ENCODE data around the gene PTPRK.

Gene PTPRK

DNA sequence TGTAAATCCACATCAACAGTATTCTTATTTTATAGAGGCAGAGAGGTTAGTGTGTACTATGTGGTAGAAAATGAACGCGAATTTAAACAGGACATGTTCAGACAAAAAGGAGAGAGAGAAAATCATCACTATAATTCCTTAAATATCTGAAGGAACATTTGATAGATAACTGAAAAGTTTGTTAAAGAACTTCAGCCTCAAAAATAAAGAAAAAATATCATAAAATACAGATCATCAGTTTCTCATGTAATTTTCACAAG is 169.2 kb downstream of the PTPRK start:
- TF ChIP-seq, protein P1, sequence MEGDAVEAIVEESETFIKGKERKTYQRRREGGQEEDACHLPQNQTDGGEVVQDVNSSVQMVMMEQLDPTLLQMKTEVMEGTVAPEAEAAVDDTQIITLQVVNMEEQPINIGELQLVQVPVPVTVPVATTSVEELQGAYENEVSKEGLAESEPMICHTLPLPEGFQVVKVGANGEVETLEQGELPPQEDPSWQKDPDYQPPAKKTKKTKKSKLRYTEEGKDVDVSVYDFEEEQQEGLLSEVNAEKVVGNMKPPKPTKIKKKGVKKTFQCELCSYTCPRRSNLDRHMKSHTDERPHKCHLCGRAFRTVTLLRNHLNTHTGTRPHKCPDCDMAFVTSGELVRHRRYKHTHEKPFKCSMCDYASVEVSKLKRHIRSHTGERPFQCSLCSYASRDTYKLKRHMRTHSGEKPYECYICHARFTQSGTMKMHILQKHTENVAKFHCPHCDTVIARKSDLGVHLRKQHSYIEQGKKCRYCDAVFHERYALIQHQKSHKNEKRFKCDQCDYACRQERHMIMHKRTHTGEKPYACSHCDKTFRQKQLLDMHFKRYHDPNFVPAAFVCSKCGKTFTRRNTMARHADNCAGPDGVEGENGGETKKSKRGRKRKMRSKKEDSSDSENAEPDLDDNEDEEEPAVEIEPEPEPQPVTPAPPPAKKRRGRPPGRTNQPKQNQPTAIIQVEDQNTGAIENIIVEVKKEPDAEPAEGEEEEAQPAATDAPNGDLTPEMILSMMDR (IDR thresholded peaks at IDR 0.05; ENCODE audit: low read depth, low read length), result no peak
- DNase-seq (ENCODE audit: extremely low read depth, low read depth), result no peak

DNA sequence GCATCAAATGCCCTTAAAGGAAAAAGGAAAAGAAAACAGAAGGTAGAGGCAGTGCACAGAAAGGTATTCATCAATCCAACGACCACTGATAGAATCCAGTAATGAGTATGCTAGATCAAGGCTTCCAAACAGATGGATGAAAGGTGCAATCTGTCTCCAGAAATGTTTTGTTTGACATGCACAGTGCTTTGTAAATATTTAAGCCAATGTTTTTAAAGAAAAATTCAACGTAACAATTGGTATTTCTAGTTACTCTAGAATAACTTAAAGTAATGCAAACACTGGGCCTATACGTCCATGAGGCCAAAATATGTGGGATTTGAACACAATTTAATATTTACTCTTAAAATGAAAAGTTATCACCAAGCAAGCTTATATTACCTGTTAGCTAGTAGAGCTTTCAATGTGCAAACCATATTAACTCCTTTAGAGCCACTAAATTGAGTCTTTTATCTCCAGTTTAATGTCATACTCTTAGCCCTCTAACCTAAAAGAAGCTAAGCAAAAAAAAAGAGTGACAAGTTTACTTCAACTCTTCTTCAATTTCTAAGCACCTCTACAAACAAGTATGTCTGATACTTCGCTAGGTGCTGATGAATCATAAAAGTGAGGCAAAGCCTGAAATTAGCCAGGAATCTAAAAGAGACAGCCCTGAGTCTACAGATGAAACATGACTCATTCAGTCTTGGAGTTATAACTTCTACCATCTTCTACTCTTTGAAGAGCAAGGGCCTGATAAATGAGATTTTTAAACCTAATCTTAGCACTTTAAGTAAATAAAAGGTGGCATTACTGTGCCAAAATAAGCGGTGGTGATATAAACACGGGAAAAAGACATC is 169.8 kb downstream of the PTPRK start:
- no peak for DNase-seq (ENCODE audit: extremely low read depth, low read depth)
- TF ChIP-seq, protein P1 (IDR thresholded peaks at IDR 0.05; ENCODE audit: low read depth, low read length), result no peak

DNA sequence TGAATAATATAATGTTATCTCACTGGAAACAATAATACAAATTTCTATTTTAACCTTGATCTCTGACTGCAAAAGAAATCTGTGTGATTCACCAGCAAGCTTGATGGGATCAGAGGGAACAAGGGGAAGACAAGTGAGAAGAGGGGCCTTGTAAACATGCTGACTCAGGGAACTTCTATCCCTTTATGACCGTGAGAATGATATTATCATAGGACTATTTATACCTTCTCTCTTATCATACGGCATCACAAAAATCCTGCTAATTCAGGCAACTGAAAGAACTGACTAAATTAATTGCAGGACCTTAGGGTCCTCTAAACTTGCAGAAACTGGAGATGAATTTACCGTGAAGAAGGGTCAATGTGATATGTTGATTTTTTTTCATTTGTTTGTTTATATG is 173.3 kb downstream of the PTPRK start:
- no peak for DNase-seq (ENCODE audit: extremely low read depth, low read depth)
- TF ChIP-seq, protein P1 (IDR thresholded peaks at IDR 0.05; ENCODE audit: low read depth, low read length), result no peak

DNA sequence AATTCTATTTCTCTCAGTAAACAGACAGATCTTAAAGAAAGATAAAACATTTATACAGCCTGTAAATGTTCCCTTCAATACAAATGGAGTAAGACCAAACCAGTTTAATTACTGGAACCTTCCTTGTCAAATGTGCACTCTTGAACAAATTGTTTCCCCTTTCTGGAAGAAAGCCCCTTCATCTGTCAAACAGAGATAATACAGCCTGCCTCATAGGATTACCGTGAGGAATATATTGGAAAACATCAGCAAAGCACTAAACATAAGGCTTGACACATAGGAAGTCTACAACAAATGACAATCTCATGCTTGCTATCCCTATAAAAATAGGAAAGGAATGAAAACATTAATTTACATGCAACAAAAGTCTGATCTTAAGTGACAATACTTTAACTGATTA is 173.8 kb downstream of the PTPRK start:
- DNase-seq (ENCODE audit: extremely low read depth, low read depth), result no peak
- TF ChIP-seq, protein P1 (IDR thresholded peaks at IDR 0.05; ENCODE audit: low read depth, low read length), result no peak

DNA sequence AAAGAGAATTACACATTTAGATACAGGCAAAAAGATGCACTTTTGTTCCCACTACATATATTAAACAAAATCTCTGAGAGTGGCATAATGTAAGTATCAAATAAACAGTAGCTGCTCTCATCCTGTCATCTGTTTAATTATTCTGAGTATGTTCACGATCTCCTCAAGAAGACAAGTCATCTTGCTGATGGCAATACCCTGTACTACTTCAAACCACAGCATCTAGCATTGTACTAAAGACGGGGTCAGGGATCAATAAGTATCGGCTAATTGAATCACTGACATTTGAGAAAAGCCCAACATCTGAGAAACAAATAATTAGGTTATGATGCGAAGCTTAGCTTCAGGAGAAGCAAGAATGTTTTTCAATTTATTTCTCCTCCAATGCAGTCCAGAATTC is 175.1 kb downstream of the PTPRK start:
- TF ChIP-seq, protein P1 (IDR thresholded peaks at IDR 0.05; ENCODE audit: low read depth, low read length), result no peak

DNA sequence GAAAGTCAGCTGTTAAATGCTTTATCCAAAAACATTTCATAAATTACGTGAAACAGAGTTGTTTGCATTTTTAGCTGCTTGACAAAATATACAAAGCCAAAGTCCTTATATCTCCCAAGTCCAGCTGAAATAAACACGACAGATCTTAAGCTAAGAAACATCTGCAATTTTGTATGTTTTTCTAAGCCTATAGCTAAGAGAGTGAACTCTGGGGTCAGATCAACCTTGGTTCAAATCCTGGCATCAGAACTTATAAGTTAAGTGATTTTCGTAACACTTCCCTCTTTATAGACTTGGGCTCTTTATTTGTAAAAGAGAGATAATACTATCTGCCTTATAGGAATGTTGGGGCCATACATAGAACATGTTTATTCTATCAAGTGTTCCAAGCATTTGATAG is 176.7 kb downstream of the PTPRK start:
- TF ChIP-seq, protein P1 (IDR thresholded peaks at IDR 0.05; ENCODE audit: low read depth, low read length), result no peak
- DNase-seq (ENCODE audit: extremely low read depth, low read depth), result no peak

More for the DNA sequence above, 175.1 kb downstream of the PTPRK start:
- DNase-seq (ENCODE audit: extremely low read depth, low read depth), result no peak

DNA sequence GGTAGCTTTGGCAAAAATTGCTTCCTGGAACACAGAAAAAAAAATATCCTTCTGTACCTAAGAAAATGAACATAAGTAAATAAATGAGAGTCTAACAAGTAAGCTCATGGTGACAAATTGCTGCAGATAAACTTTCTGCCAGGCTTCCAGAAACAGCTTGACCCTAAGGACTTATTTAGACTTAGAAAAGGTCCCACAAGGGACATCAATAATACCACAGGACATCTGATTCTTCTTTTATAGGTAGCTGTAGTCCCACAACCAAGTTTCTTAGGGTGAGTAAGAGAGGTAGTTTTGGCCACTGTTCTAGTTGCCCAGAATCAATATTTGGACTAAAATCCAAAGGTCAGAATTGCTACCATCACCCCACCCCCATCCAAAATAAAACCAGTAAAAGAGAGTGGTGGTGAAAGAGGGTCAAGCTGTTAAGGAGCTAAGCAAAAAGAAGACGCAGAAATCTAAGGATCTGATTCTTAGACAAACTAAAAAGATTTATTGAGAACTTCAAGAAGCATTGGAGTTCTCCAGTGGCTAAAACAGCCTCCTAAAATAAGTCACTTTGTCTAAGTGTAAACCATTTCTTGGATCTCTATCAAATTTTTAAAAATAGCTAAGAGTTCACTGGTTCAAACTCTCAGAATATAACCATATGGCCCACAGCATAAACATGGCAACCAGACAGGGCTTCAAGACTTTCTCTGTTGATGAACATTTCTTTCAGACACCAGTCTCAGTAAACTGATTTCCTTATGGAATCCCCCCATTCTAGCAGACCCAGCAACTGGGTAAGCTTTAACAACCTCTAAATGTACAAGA is 180.6 kb downstream of the PTPRK start:
- no peak for DNase-seq (ENCODE audit: extremely low read depth, low read depth)
- TF ChIP-seq, protein P1 (IDR thresholded peaks at IDR 0.05; ENCODE audit: low read depth, low read length), result no peak

All from AG09319 (cell line).